ENCODE data around the gene RUBCN. TPM values are rescaled to one million over a fixed set of nuclear protein-coding genes. Genes with fewer than 3 reads are reported as not detected.

Gene RUBCN
- total and polyA plus RNA-seq, 10 of the 15 experiments (the other 5 are each of a cell fraction or from before 2014, with no cell fraction given): 15.5 to 79.9 (median 40.4) TPM

DNA sequence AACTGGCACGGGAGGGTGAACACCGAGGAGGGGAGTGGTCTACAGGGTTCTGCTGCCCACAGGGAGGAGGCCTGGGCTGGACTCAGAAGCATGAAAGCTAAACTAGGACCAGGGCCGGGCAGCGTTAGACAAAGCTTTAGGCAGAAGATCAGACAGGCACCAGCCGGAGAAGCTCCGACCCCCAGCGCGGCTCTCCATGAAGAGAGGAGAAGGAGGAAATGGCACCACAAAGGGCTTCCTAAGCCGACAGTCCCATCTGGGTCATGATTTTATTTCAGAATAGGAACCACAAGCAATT, 61.2 kb downstream of the RUBCN start (continued):
- TF ChIP-seq, protein P1, sequence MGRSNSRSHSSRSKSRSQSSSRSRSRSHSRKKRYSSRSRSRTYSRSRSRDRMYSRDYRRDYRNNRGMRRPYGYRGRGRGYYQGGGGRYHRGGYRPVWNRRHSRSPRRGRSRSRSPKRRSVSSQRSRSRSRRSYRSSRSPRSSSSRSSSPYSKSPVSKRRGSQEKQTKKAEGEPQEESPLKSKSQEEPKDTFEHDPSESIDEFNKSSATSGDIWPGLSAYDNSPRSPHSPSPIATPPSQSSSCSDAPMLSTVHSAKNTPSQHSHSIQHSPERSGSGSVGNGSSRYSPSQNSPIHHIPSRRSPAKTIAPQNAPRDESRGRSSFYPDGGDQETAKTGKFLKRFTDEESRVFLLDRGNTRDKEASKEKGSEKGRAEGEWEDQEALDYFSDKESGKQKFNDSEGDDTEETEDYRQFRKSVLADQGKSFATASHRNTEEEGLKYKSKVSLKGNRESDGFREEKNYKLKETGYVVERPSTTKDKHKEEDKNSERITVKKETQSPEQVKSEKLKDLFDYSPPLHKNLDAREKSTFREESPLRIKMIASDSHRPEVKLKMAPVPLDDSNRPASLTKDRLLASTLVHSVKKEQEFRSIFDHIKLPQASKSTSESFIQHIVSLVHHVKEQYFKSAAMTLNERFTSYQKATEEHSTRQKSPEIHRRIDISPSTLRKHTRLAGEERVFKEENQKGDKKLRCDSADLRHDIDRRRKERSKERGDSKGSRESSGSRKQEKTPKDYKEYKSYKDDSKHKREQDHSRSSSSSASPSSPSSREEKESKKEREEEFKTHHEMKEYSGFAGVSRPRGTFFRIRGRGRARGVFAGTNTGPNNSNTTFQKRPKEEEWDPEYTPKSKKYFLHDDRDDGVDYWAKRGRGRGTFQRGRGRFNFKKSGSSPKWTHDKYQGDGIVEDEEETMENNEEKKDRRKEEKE (IDR thresholded peaks at IDR 0.05): no peak

DNA sequence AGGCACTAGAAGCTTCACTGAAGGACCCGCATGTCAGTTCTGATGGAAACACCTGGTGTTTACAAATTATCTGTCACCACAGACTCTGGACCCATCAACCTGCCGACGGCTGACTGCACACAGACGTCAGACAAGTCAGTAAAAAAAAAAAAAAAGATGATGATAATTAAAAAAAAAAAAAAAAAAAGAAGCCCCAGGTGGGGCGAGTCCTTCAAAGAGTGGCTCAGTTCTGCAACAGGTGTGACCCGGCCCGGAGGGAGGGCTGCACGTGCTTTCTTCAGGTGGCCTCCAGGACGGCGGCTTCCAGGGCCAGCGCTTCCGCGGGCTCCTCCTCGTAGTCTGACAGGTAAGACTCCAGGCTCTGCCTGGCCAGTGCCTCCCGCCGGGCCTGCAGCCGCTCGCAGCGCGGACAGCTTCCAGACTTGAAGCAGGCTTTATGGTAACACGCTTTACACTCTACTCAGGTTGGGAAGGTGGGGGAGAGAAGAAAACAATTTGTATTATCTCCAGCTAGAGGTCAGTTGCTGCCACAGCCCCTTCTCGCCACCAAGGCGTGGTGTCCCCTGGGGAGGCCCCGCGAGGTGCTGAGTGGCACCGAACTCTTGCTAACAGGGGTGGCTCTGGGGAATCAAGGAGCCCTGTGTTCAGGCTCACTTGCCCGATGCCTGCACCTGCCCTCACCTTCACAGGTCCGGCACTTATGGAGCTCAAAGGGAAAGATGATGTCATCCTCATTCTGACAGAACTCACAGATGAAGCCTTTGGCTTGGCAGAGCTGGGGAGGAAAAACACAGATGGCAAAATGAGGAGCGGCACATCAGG, 61.8 kb downstream of the RUBCN start:
- ChIA-PET CTCF (interaction anchor here (1.0 to 2.6 kb wide), 2 partner anchors 9 to 75 kb away, joined by 4 to 12 read pairs; no protein-coding TSS in a partner anchor), SMC1A (ENCODE audit: uncharacterized antibody, unreplicated experiment) (interaction anchor here (0.7 kb wide), 1 partner anchor 231 kb away, joined by 3 read pairs; no protein-coding TSS in a partner anchor), RAD21 (ENCODE audit: unreplicated experiment) (no interaction called here), POLR2A (no interaction called here)
- no peak for ATAC-seq
- in situ Hi-C loops (cut with MboI) (no loop called here), intact Hi-C loops (cut with micrococcal nuclease; ENCODE audit: unreplicated experiment) (no loop called here)
- no peak overlapping the region for H3K4me3 ChIP-seq
- WGBS (ENCODE audit: insufficient coverage, insufficient replicate concordance, low lambda C conversion rate, missing lambda C conversion rate): 81% methylated on average over 28 of the region's 29 CpGs
- H4K20me1 ChIP-seq (ENCODE audit: control insufficient read depth, insufficient read depth): peaks cover 3% of the 10 kb centered on the region; the same call in 1 of the 2 replicates
- H2AFZ ChIP-seq (ENCODE audit: control insufficient read depth, low read depth, low read length): no peak overlapping the region
- DNase-seq (ENCODE audit: low read depth, low spot score): no peak
- FAIRE-seq: no peak
- no peaks in the 10 kb centered on the region for H3K4me1 ChIP-seq (ENCODE audit: control insufficient read depth, insufficient read depth, low read length)
- no peak overlapping the region for H3K9ac ChIP-seq (ENCODE audit: control insufficient read depth, insufficient read depth, low read length)
- H3K36me3 ChIP-seq (ENCODE audit: control insufficient read depth in 2 of 2, insufficient read depth in 2 of 2, low read length in 1 of 2): peaks cover 24 to 32% of the 10 kb centered on the region in 2 experiments
- BruUV-seq (replicated peaks): no TSS peak
- no peaks in the 10 kb centered on the region for H3K79me2 ChIP-seq (ENCODE audit: control insufficient read depth, insufficient read depth, low read length)
- H3K9me3 ChIP-seq (replicated peaks; ENCODE audit: control insufficient read depth, insufficient read depth, low read length): no peaks in the 10 kb centered on the region
- H3K27me3 ChIP-seq (replicated peaks in 1 of 2; ENCODE audit: control insufficient read depth in 2 of 2, insufficient read depth in 2 of 2, low read length in 1 of 2): no peaks in the 10 kb centered on the region
- no peak overlapping the region for H3K27ac ChIP-seq (ENCODE audit: control insufficient read depth, insufficient read depth)
- no peak overlapping the region for H3K4me2 ChIP-seq (ENCODE audit: control insufficient read depth, insufficient read depth)
- TF ChIP-seq IKZF2 (IDR thresholded peaks at IDR 0.05) (no peak), NFYA (IDR thresholded peaks at IDR 0.05; ENCODE audit: borderline replicate concordance, low read depth, low read length) (no peak), RUNX3 (IDR thresholded peaks at IDR 0.05; ENCODE audit: low read length) (no peak)
- TF ChIP-seq, protein P2, sequence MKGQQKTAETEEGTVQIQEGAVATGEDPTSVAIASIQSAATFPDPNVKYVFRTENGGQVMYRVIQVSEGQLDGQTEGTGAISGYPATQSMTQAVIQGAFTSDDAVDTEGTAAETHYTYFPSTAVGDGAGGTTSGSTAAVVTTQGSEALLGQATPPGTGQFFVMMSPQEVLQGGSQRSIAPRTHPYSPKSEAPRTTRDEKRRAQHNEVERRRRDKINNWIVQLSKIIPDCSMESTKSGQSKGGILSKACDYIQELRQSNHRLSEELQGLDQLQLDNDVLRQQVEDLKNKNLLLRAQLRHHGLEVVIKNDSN (IDR thresholded peaks at IDR 0.05; ENCODE audit: borderline replicate concordance, extremely low read length, insufficient read depth, low read depth, low read length): no peak
- TF ChIP-seq, protein P3, sequence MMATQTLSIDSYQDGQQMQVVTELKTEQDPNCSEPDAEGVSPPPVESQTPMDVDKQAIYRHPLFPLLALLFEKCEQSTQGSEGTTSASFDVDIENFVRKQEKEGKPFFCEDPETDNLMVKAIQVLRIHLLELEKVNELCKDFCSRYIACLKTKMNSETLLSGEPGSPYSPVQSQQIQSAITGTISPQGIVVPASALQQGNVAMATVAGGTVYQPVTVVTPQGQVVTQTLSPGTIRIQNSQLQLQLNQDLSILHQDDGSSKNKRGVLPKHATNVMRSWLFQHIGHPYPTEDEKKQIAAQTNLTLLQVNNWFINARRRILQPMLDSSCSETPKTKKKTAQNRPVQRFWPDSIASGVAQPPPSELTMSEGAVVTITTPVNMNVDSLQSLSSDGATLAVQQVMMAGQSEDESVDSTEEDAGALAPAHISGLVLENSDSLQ (IDR thresholded peaks at IDR 0.05): no peak

Measured in GM12878 (cell line).